ENCODE results near the gene FAM161A.

- no peak for TF ChIP-seq CTCF (IDR thresholded peaks at IDR 0.05)
- TF ChIP-seq EZH2 (IDR thresholded peaks at IDR 0.05; ENCODE audit: borderline replicate concordance, insufficient read depth, low read depth, low read length, poor library complexity, severe bottlenecking), result no peak
Observed at GRCh38 chr2:61832183-61832841, 21.5 kb downstream of the FAM161A start.

All from B cell (primary cell).